H9 (cell line): ENCODE results near the gene ARHGAP24. TPM values are rescaled to one million over a fixed set of nuclear protein-coding genes. Genes with fewer than 3 reads are reported as not detected.

Experiments
- DNase-seq: peaks from one replicate; pipeline ENCODE4 v3.0.0-alpha.2; 2017
- H2AFZ ChIP-seq: one replicate; pipeline ENCODE4 v1.6.1; 2013; ENCODE audit warnings: mild to moderate bottlenecking, low read length, control low read depth, moderate library complexity
- H2AK5ac ChIP-seq: 2 replicates; pipeline ENCODE4 v1.6.1; 2013; ENCODE audit warnings: low read length, control low read depth, mixed read lengths; ENCODE audit not compliant: insufficient read length
- H2BK120ac ChIP-seq: one replicate; pipeline ENCODE4 v1.6.1; 2013; ENCODE audit warnings: low read depth, mild to moderate bottlenecking, low read length, control low read depth, inconsistent platforms; ENCODE audit not compliant: poor library complexity, severe bottlenecking
- H2BK12ac ChIP-seq: 2 replicates; pipeline ENCODE4 v1.6.1; 2013; ENCODE audit warnings: low read length, control low read depth, mixed read lengths, low read depth; ENCODE audit not compliant: insufficient read length
- H2BK15ac ChIP-seq: 2 replicates; pipeline ENCODE4 v1.6.1; 2013; ENCODE audit warnings: low read depth, low read length, control low read depth
- H2BK20ac ChIP-seq: one replicate; pipeline ENCODE4 v1.6.1; 2013; ENCODE audit warnings: low read depth, mild to moderate bottlenecking, low read length, control low read depth, inconsistent platforms; ENCODE audit not compliant: poor library complexity, severe bottlenecking
- H2BK5ac ChIP-seq: 2 replicates; pipeline ENCODE4 v1.6.1; 2013; ENCODE audit warnings: low read length, control low read depth, mixed read lengths; ENCODE audit not compliant: insufficient read length
- H3K14ac ChIP-seq: 2 replicates; pipeline ENCODE4 v1.6.1; 2013; ENCODE audit warnings: low read length, control low read depth; ENCODE audit not compliant: insufficient read depth
- H3K18ac ChIP-seq: 2 replicates; pipeline ENCODE4 v1.6.1; 2013; ENCODE audit warnings: low read depth, mild to moderate bottlenecking, mixed read lengths, low read length, control low read depth; ENCODE audit not compliant: insufficient read length
- H3K23ac ChIP-seq: 2 replicates; pipeline ENCODE4 v1.6.1; 2013; ENCODE audit warnings: low read length, control low read depth, mixed read lengths, low read depth; ENCODE audit not compliant: insufficient read length
- H3K23me2 ChIP-seq: 2 replicates; pipeline ENCODE4 v1.6.1; 2013; ENCODE audit warnings: low read depth, mild to moderate bottlenecking, mixed read lengths, low read length, control low read depth; ENCODE audit not compliant: insufficient read length, poor library complexity, severe bottlenecking
- H3K27ac ChIP-seq: 2 replicates; pipeline ENCODE4 v1.5.1; 2013; ENCODE audit warnings: low read length, control low read depth, mixed read lengths, low read depth; ENCODE audit not compliant: insufficient read length
- H3K27me3 ChIP-seq: 2 replicates; pipeline ENCODE4 v1.6.1; 2013; ENCODE audit warnings: low read length, control low read depth, inconsistent platforms; ENCODE audit not compliant: insufficient read depth
- H3K4ac ChIP-seq: 2 replicates; pipeline ENCODE4 v1.6.1; 2013; ENCODE audit warnings: low read depth, mild to moderate bottlenecking, control low read depth, inconsistent platforms, low read length, moderate library complexity
- H3K4me1 ChIP-seq: 2 replicates; pipeline ENCODE4 v1.6.1; 2013; ENCODE audit warnings: low read length, control low read depth, inconsistent platforms; ENCODE audit not compliant: insufficient read depth
- H3K4me2 ChIP-seq: 2 replicates; pipeline ENCODE4 v1.6.1; 2013; ENCODE audit warnings: low read length, control low read depth, mixed read lengths; ENCODE audit not compliant: insufficient read length, insufficient read depth
- H3K56ac ChIP-seq: 2 replicates; pipeline ENCODE4 v1.6.1; 2013; ENCODE audit warnings: low read depth, mild to moderate bottlenecking, mixed read lengths, low read length, control low read depth; ENCODE audit not compliant: insufficient read length
- H3K79me1 ChIP-seq: 2 replicates; pipeline ENCODE4 v1.6.1; 2013; ENCODE audit warnings: low read depth, mild to moderate bottlenecking, moderate library complexity, low read length, control low read depth, inconsistent platforms; ENCODE audit not compliant: insufficient read depth, poor library complexity, severe bottlenecking
- H3K79me2 ChIP-seq: 2 replicates; pipeline ENCODE4 v1.6.1; 2013; ENCODE audit warnings: low read length, control low read depth, inconsistent platforms; ENCODE audit not compliant: insufficient read depth
- H3K9ac ChIP-seq: 2 replicates; pipeline ENCODE4 v1.6.1; 2013; ENCODE audit warnings: low read length, control low read depth, mixed read lengths; ENCODE audit not compliant: insufficient read length; ENCODE audit errors: extremely low read depth
- H3K9me3 ChIP-seq: one replicate; pipeline ENCODE4 v1.6.1; 2013; ENCODE audit warnings: low read depth, low read length, inconsistent platforms; ENCODE audit not compliant: control insufficient read depth
- H3T11ph ChIP-seq: one replicate; pipeline ENCODE4 v1.6.1; 2013; ENCODE audit warnings: mild to moderate bottlenecking, low read length, control low read depth, inconsistent platforms
- H4K20me1 ChIP-seq: one replicate; pipeline ENCODE4 v1.6.1; 2013; ENCODE audit not compliant: control insufficient read depth, insufficient read length, insufficient read depth
- H4K5ac ChIP-seq: 2 replicates; pipeline ENCODE4 v1.6.1; 2013; ENCODE audit warnings: low read depth, mild to moderate bottlenecking, mixed read lengths, low read length, control low read depth; ENCODE audit not compliant: insufficient read length
- H4K8ac ChIP-seq: replicated peaks from 2 replicates; pipeline ENCODE4 v1.6.1; 2013; ENCODE audit warnings: low read length, control low read depth, mixed read lengths, low read depth; ENCODE audit not compliant: insufficient read length
- H4K91ac ChIP-seq: 2 replicates; pipeline ENCODE4 v1.6.1; 2013; ENCODE audit warnings: low read depth, mild to moderate bottlenecking, moderate library complexity, mixed read lengths, low read length, control low read depth; ENCODE audit not compliant: insufficient read length
- H3K27ac Mint-ChIP-seq, 3 experiments: 2 replicates in 2 of 3; 3 replicates in 1 of 3; pipeline ENCODE4 v1.8.0; 2020 to 2021; ENCODE audit warnings: mixed read lengths in 3 of 3, mild to moderate bottlenecking in 1 of 3, moderate library complexity in 1 of 3
- H3K27me3 Mint-ChIP-seq: 2 replicates; pipeline ENCODE4 v1.8.0; 2021; ENCODE audit warnings: low read depth, mild to moderate bottlenecking, moderate library complexity, mixed read lengths
- H3K36me3 Mint-ChIP-seq, 3 experiments: 2 replicates in 2 of 3; 3 replicates in 1 of 3; pipeline ENCODE4 v1.8.0; 2020 to 2021; ENCODE audit warnings: low read depth in 3 of 3, mixed read lengths in 3 of 3; ENCODE audit not compliant: insufficient read depth in 1 of 3
- H3K4me1 Mint-ChIP-seq, 2 experiments: 2 replicates each; pipeline ENCODE4 v1.8.0; 2020; ENCODE audit warnings: mixed read lengths in 2 of 2
- H3K4me3 Mint-ChIP-seq, 2 experiments: 2 replicates in 1 of 2; 3 replicates in 1 of 2; pipeline ENCODE4 v1.8.0; 2020 to 2021; ENCODE audit warnings: mild to moderate bottlenecking in 2 of 2, mixed read lengths in 2 of 2, moderate library complexity in 1 of 2
- H3K9me3 Mint-ChIP-seq, 2 experiments: 2 replicates in 1 of 2; 3 replicates in 1 of 2; pipeline ENCODE4 v1.8.0; 2020; ENCODE audit warnings: mild to moderate bottlenecking in 2 of 2, mixed read lengths in 2 of 2, moderate library complexity in 1 of 2
- WGBS: extraction: QIAGEN DNeasy Blood & Tissue Kit; methylation state at CpG from one replicate; pipeline ENCODE4 v1.1.7; 2013; ENCODE audit warnings: missing lambda C conversion rate, low lambda C conversion rate, mixed read lengths; ENCODE audit not compliant: insufficient read length; ENCODE audit errors: extremely low coverage; 5-methylcytosine and 5-hydroxymethylcytosine counted together
- total RNA-seq: library from RNA; stranded (reverse); gene quantifications from 2 replicates; pipeline ENCODE4 v1.2.1, GENCODE V29; 2021
- TF ChIP-seq, protein P1 (sequence below): fragments of 200-600 bp; sonication (generic); conservative IDR thresholded peaks from 3 replicates; pipeline ENCODE4 v1.8.0; 2021; ENCODE audit warnings: antibody characterized with exemption, mild to moderate bottlenecking

ARHGAP24 gene
- total RNA-seq, 1 experiment from 2014 or later: 0.37 TPM

DNA sequence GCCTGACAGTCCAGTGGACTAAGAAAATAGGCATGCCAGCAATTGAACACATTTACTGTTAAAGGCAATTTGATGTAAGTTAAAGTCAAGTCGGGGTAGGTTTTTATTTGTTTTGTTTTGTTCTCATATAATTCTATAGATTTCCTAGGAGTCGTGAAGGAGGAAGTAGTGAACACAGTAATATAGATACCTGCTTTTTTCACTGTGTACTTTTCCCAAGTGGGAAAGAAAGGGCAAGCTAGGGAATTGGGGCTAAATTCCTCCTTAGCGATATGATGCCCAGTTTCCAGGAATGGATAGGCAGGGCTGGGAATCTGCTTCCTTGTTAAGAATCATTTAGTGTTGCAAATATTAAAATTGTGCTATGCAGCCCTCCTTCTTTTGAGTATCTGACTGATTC lies 271.0 kb downstream of the ARHGAP24 start:
- H3K4me3 Mint-ChIP-seq: no peak overlapping the region
- Histone ChIP-seq H3K4me1 (no peaks in the 10 kb centered on the region), H4K91ac (no peak overlapping the region), H3K56ac (no peak overlapping the region), H2BK120ac (no peak overlapping the region), H2BK5ac (no peak overlapping the region), H4K5ac (no peak overlapping the region), H3K9ac (no peak overlapping the region), H2AK5ac (no peak overlapping the region), H3K18ac (no peak overlapping the region), H3K4ac (no peak overlapping the region), H3K9me3 (no peaks in the 10 kb centered on the region), H3K79me2 (no peaks in the 10 kb centered on the region), H2AFZ (no peak overlapping the region), H2BK15ac (no peak overlapping the region), H2BK12ac (no peak overlapping the region), H3K14ac (no peak overlapping the region), H4K8ac (no peak overlapping the region), H3K27me3 (no peaks in the 10 kb centered on the region), H3K79me1 (no peaks in the 10 kb centered on the region), H3K27ac (no peak overlapping the region), H2BK20ac (no peak overlapping the region), H3T11ph (no peak overlapping the region), H3K23ac (no peak overlapping the region), H4K20me1 (no peaks in the 10 kb centered on the region), H3K23me2 (no peaks in the 10 kb centered on the region), H3K4me2 (no peak overlapping the region)
- no CpG with 5 or more reads among the region's 3 CpGs for WGBS
- no peak for DNase-seq
- no peaks in the 10 kb centered on the region for H3K9me3 Mint-ChIP-seq
- H3K4me1 Mint-ChIP-seq: peaks cover 7 to 8% of the 10 kb centered on the region in 2 experiments
- no peaks in the 10 kb centered on the region for H3K36me3 Mint-ChIP-seq
- TF ChIP-seq, protein P1, sequence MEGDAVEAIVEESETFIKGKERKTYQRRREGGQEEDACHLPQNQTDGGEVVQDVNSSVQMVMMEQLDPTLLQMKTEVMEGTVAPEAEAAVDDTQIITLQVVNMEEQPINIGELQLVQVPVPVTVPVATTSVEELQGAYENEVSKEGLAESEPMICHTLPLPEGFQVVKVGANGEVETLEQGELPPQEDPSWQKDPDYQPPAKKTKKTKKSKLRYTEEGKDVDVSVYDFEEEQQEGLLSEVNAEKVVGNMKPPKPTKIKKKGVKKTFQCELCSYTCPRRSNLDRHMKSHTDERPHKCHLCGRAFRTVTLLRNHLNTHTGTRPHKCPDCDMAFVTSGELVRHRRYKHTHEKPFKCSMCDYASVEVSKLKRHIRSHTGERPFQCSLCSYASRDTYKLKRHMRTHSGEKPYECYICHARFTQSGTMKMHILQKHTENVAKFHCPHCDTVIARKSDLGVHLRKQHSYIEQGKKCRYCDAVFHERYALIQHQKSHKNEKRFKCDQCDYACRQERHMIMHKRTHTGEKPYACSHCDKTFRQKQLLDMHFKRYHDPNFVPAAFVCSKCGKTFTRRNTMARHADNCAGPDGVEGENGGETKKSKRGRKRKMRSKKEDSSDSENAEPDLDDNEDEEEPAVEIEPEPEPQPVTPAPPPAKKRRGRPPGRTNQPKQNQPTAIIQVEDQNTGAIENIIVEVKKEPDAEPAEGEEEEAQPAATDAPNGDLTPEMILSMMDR: no peak
- H3K27me3 Mint-ChIP-seq: no peaks in the 10 kb centered on the region
- H3K27ac Mint-ChIP-seq: no peak overlapping the region
